ENCODE results near the gene NUDT13. TPM values are rescaled to one million over a fixed set of nuclear protein-coding genes. Genes with fewer than 3 reads are reported as not detected.

NUDT13 gene
- total RNA-seq, 1 experiment from 2014 or later: 1.5 TPM

- Histone ChIP-seq H2BK120ac (ENCODE audit: low read depth, low read length, poor library complexity, severe bottlenecking) (no peak overlapping the region), H3K4ac (ENCODE audit: low read depth, low read length) (no peak overlapping the region), H2BK15ac (ENCODE audit: low read depth, low read length) (no peak overlapping the region), H2BK20ac (ENCODE audit: low read depth, low read length, poor library complexity, severe bottlenecking) (no peak overlapping the region), H4K91ac (ENCODE audit: insufficient read length, low read depth, low read length) (no peak overlapping the region), H3K4me2 (ENCODE audit: insufficient read depth, insufficient read length, low read length) (no peak overlapping the region), H3K9ac (ENCODE audit: extremely low read depth, insufficient read length, low read length) (no peak overlapping the region), H2AFZ (ENCODE audit: low read length) (no peak overlapping the region), H3K79me1 (ENCODE audit: insufficient read depth, low read depth, low read length, poor library complexity, severe bottlenecking) (peaks cover 3% of the 10 kb centered on the region), H2BK12ac (ENCODE audit: insufficient read length, low read depth, low read length) (no peak overlapping the region), H3K27me3 (ENCODE audit: insufficient read depth, low read length) (no peaks in the 10 kb centered on the region), H3K4me1 (ENCODE audit: insufficient read depth, low read length) (no peaks in the 10 kb centered on the region), H3K14ac (ENCODE audit: insufficient read depth, low read length) (no peak overlapping the region), H3K9me3 (ENCODE audit: control insufficient read depth, low read depth, low read length) (no peaks in the 10 kb centered on the region), H2AK5ac (ENCODE audit: insufficient read length, low read length) (no peak overlapping the region), H3K23me2 (ENCODE audit: insufficient read length, low read depth, low read length, poor library complexity, severe bottlenecking) (no peaks in the 10 kb centered on the region), H2BK5ac (ENCODE audit: insufficient read length, low read length) (no peak overlapping the region), H3K18ac (ENCODE audit: insufficient read length, low read depth, low read length) (no peak overlapping the region), H3K79me2 (ENCODE audit: insufficient read depth, low read length) (peaks cover 3% of the 10 kb centered on the region; the same call in 1 of the 2 replicates), H4K5ac (ENCODE audit: insufficient read length, low read depth, low read length) (no peak overlapping the region), H3K23ac (ENCODE audit: insufficient read length, low read depth, low read length) (no peak overlapping the region), H4K20me1 (ENCODE audit: control insufficient read depth, insufficient read depth, insufficient read length) (no peaks in the 10 kb centered on the region), H4K8ac (replicated peaks; ENCODE audit: insufficient read length, low read depth, low read length) (no peak overlapping the region), H3K27ac (ENCODE audit: insufficient read length, low read depth, low read length) (no peak overlapping the region), H3T11ph (ENCODE audit: low read length) (no peak overlapping the region), H3K56ac (ENCODE audit: insufficient read length, low read depth, low read length) (no peak overlapping the region)
- no peak for DNase-seq
- Mint-ChIP-seq H3K4me3 (no peak overlapping the region), H3K9me3 (no peaks in the 10 kb centered on the region), H3K27ac (no peak overlapping the region), H3K36me3 (ENCODE audit: insufficient read depth in 1 of 3, low read depth in 3 of 3) (peaks cover 16 to 43% (median 39%) of the 10 kb centered on the region in 3 experiments; a peak in 6 of 7 replicates), H3K4me1 (peaks cover 2 to 5% of the 10 kb centered on the region in 2 experiments), H3K27me3 (ENCODE audit: low read depth) (no peaks in the 10 kb centered on the region)
- TF ChIP-seq CTCF (conservative IDR thresholded peaks at IDR 0.05): no peak
- WGBS (ENCODE audit: extremely low coverage, insufficient read length, low lambda C conversion rate): no CpG with 5 or more reads among the region's 3 CpGs
These were observed 51.4 kb downstream of the NUDT13 start for GRCh38 chr10:73161662-73162061.

Data from H9 (cell line).